HG03442 (cell line): ENCODE measurements around the gene RTBDN.
A peak's percentile ranks its signal among the peaks of the same experiment; 100 is the strongest.

Source experiments
- ATAC-seq: cut with Tn5 transposase; IDR thresholded peaks from one replicate; pipeline ENCODE4 v1.9.1; 2021; ENCODE audit warnings: mild to moderate bottlenecking, moderate library complexity; ENCODE audit not compliant: unreplicated experiment

The RTBDN gene

GRCh38 chr19:12793290-12794195 is 40.8 kb downstream of the RTBDN start:
- peak; percentile 33 for ATAC-seq

GRCh38 chr19:12792853-12793289 is 41.5 kb downstream of the RTBDN start:
- ATAC-seq = no peak

GRCh38 chr19:12792051-12792852 is 42.1 kb downstream of the RTBDN start:
- ATAC-seq = no peak

- ATAC-seq = peak; percentile 21
Observed at GRCh38 chr19:12791345-12792050, 42.9 kb downstream of the RTBDN start, which contains the start of gene JUNB. Gene JUNB, plus strand, starts transcription at chr19:12791486. Its CDS starts 286 bp downstream, at chr19:12791772.

DNA sequence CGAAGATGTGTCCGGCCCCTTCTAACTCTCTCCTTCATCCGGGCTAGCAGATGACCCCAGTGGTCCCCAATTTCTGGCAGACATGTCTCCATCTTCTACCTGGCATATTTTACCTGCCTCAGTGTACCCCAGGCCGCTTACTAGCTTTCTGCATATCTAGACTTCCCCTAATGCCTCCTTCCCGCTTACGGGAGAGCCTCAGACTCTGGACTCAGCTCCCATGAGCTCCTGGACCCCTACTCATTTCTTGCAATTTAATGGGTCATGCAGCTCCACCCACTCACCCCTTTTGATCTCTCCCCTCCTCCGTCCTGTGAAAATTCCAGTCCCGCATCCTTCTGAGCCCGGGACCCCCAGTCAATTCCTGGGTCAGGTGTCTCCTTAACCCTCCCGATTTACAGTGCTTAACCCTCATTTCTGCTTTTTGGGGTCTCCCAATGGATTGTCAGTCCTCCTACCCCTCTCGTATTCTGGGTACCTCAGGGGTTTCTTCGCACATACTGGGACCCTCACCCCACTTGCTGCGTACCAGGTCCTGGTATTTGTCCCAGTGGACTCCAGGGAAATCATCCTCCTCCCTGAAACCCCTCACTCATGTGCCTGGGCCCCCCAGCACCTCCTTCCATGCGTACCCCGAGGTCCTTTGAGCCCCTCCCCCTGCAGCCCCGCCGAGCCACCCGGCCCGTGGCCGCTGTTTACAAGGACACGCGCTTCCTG is 43.6 kb downstream of the RTBDN start:
- ATAC-seq = no peak

- ATAC-seq = peak; percentile 37
Observed at GRCh38 chr19:12789904-12790619, 44.3 kb downstream of the RTBDN start.

DNA sequence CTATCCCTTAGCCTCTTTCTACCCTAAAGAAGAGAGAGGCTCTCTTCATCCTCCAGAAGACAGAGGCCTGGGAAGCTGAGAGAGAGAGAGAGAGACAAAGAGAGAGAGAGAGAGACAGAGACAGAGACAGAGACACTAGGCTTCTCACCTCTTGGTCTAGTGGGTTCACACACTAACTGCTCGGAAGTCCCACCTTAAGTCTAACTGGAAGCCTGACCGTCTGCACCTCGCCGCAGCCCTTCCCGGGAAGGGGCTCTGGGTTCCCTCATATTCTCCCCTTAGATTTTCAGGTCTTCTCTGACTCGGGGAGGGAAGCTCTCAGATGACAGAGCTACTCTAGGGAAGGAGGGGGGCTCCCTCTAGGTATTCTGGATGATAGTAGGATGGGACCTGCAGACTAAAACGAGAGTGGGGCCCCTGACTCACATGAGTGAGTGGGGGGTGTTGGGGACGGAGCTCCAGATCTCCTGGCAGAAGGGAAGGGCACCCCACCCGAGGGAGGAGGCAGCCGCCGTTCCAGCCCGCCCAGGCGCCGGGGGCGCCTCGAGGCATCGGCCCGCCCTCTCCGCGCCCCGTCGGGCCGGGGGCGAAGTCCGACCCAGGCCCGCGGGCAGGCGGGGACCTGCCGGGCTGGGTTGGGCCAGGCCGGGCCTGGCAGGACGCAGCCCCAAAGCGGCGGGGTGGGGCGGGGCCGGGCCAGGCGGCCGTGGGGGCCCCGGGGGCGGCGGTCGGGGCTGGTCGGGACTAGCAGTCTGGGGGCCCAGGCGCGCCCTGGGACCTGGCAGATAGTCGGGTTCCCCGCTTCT is 45.1 kb downstream of the RTBDN start:
- ATAC-seq = no peak

DNA sequence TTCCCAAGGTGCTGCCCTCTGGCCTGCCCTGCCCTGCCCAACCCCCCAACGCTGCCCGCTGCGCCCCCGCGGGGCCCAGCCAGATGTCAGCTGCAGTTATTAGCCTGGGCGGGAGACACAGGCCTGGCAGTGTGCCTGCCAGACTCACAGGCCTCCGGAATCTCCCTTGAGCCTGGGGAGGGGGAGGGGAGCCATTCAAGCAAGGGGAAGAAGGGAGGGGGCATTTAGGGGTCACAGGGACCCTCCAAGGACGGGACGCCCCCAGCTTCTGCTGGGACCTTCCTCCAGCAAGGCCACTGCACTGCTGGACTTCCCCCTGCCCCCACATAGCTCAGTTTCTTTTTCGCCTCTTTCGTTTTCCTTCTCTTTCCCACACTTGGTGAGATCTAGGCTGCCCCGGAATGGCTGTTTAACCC is 45.7 kb downstream of the RTBDN start:
- ATAC-seq = no peak

GRCh38 chr19:12788042-12788681 is 46.2 kb downstream of the RTBDN start:
- ATAC-seq = no peak

DNA sequence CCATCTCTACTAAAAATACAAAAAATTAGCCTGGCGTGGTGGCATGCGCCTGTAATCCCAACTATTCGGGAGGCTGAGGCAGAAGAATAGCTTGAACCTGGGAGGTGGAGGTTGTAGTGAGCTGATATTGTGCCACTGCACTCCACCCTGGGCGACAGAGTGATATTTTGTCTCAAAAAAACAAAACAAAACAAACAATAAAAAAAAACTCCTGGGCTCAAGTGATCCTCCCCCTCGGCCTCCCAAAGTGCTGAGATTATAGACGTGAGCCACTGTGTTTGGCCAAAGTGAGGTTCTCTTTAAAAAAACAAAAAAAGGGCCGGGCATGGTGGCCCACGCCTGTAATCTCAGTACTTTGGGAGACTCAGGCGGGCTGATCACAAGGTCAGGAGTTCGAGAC is 46.9 kb downstream of the RTBDN start:
- ATAC-seq = no peak

GRCh38 chr19:12786952-12787351 is 47.4 kb downstream of the RTBDN start:
- ATAC-seq = no peak

- no peak for ATAC-seq
Observed at GRCh38 chr19:12786141-12786870, 48.1 kb downstream of the RTBDN start.

- ATAC-seq = no peak
Observed at GRCh38 chr19:12785431-12786031, 48.8 kb downstream of the RTBDN start.

DNA sequence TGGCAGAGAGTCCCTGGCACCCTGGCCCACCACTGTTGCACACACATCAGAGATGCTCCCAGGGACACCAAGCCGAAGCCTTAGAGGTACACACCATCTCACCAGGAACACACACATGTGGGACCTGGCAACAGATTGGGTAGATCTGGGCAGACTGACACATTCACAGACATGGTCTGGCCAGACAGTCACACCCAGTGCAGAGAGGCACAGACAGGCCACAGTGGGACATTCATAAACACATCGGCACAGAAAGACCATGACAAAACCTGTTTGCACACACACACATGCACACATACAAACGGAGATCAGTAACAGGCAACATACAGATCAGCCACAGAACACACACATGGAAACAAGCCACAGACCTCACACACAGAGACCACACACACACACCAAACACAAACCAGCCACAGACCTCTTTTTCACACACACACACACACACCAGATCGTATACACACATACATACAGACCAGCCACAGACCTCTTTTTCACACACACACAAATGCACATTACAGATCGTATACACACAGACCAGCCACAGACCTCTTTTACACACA is 49.4 kb downstream of the RTBDN start:
- no peak for ATAC-seq

GRCh38 chr19:12784394-12784870 is 49.9 kb downstream of the RTBDN start:
- no peak for ATAC-seq

GRCh38 chr19:12783849-12784393 is 50.5 kb downstream of the RTBDN start:
- ATAC-seq = no peak
